ENCODE results near the gene GPR84.
A peak's percentile ranks its signal among the peaks of the same experiment; 100 is the strongest.
"Not testable (repeated sequence)": the region's sequence is repeated elsewhere in the genome, so short reads cannot be mapped to it uniquely, and the experiment has no call there.

Gene GPR84

DNA sequence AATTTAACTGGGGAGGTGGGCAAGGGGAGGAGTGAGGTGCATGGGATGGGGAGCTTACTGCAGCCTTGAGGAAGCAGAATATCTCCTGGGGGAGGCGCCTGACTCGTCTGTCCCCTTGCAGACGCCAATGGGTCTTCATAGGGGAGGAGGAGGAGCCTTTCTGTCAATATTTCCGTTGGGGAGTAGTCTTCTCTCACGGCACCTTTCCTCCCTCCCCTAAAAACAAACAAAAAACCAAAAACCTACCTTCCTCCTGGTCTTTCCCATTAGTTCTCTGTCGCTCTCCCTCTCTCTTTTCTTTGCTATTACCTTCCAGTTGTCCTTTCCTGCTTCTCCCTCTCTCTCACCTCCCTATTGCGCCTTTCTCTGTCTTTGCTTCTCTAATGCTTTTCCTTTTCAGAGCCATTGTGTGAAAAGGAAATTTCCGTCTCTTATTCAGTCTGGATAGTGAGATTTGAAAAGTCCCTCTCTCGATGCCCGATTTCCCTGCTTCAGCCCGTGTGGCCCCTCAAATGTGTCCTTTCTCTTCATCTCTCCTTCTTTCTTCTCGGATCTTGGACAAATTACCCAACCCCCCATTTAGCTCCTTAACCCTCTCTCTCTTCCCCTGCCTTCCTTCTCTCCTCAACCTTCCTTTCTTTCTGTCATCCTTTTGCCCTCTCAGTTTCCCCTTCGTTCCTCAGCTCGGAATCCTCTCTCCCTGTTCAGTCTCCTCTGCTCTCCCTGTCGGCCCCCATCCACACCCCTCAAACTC, 5.9 kb downstream of the GPR84 start:
- no peaks in the 10 kb centered on the region for H3K36me3 ChIP-seq (ENCODE audit: insufficient read depth, low read length)
- peaks cover 31% of the 10 kb centered on the region for H3K4me1 ChIP-seq (ENCODE audit: control insufficient read depth, insufficient read depth, low read length)
- peak overlapping the region; percentile 91 for H3K9ac ChIP-seq (ENCODE audit: low read depth, low read length)
- peak overlapping the region; percentile 75 for H3K4me3 ChIP-seq (ENCODE audit: low read length)
- peak overlapping the region; percentile 95 for H3K4me2 ChIP-seq (ENCODE audit: low read length)
- no peaks in the 10 kb centered on the region for H3K9me3 ChIP-seq (replicated peaks; ENCODE audit: low read length)
- H3K27me3 ChIP-seq (ENCODE audit: control insufficient read depth, insufficient read depth, low read length) = no peaks in the 10 kb centered on the region

DNA sequence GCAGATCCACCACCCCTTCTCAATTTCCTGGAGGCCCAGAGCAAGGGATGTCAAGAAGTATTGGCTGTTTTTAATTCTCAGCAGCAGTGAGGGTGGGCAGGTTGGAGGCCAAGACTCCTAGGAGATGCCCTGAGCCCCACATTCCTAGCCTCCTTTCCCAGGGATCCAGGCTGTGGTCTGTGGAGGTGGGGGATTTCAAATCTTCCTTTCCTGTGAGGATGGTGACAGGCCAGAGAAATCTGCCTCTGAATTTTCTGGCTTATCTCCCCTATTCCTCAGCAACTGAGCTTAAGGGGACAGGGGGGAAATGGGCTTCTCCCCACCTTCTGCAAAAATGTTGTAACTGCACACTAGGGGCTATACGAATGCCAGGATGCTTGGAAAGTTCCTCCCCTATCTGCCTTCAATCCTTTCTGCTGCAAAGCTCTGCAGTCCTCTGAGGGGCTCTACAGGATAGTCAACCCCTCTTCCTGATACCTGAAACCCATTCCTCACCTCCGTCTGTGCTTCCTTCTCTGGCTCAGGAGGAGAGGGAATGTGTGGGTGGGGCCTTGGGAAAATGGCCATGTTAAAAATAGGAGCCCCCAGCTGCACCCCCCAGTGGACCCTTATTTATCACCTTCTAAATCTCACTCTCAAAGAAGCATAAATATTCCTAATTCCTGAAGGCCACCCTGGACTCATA, 6.6 kb downstream of the GPR84 start:
- no peak overlapping the region for H3K4me3 ChIP-seq (ENCODE audit: low read length)
- H3K9ac ChIP-seq (ENCODE audit: low read depth, low read length) = no peak overlapping the region
- H3K4me1 ChIP-seq (ENCODE audit: control insufficient read depth, insufficient read depth, low read length) = peaks cover 38% of the 10 kb centered on the region

DNA sequence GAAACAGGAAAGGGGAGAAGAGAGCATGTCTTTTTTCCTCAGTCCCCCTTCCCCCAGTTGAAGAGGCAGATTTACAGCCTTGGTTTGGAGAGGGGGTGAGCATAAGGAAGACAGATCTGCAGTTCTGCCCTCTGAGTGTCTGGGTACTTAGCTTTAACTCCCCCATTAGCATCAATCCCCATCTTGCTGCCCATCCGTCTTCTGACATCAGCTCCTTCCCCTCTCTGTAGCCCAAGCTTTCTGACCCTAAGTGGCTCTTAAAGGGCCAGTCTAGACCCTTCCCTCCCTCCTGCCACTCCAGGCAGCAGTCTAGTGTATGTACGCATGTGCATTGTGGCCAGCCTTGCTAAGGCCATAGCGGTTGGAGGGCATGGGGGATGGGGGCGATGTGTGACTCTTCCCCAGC, 7.3 kb downstream of the GPR84 start:
- H3K9ac ChIP-seq (ENCODE audit: low read depth, low read length) = no peak overlapping the region
- H3K27me3 ChIP-seq (ENCODE audit: control insufficient read depth, insufficient read depth, low read length) = no peaks in the 10 kb centered on the region
- H3K4me3 ChIP-seq (ENCODE audit: low read length) = no peak overlapping the region
- H3K4me2 ChIP-seq (ENCODE audit: low read length) = no peak overlapping the region
- H3K4me1 ChIP-seq (ENCODE audit: control insufficient read depth, insufficient read depth, low read length) = peaks cover 44% of the 10 kb centered on the region
- H3K9me3 ChIP-seq (replicated peaks; ENCODE audit: low read length) = no peaks in the 10 kb centered on the region
- no peaks in the 10 kb centered on the region for H3K36me3 ChIP-seq (ENCODE audit: insufficient read depth, low read length)

More for the DNA sequence above, 6.6 kb downstream of the GPR84 start:
- H3K9me3 ChIP-seq (replicated peaks; ENCODE audit: low read length) = no peaks in the 10 kb centered on the region
- peak overlapping the region; percentile 95 for H3K4me2 ChIP-seq (ENCODE audit: low read length)
- no peaks in the 10 kb centered on the region for H3K36me3 ChIP-seq (ENCODE audit: insufficient read depth, low read length)
- no peaks in the 10 kb centered on the region for H3K27me3 ChIP-seq (ENCODE audit: control insufficient read depth, insufficient read depth, low read length)

DNA sequence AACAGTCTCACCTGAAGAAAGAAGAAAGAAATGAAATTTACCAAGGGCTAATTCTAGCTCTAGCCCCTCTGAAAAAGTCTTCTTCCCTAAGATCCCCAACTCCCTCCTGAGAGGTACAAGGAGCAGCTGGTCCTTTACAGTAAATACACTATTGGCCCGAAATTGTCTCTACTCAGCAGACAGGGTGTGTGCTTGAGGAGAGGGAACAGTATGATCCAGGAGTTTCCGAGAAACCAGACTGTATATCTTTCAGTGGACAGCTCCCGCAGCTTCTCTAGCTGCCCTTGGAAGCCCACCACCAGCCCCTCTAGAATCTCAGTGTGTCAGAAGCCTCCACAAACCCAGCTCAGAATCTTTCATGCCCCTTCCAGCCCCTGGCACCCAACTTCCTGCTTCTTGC, 8.1 kb downstream of the GPR84 start:
- H3K27me3 ChIP-seq (ENCODE audit: control insufficient read depth, insufficient read depth, low read length) = no peaks in the 10 kb centered on the region
- H3K36me3 ChIP-seq (ENCODE audit: insufficient read depth, low read length) = peaks cover 4% of the 10 kb centered on the region
- H3K4me3 ChIP-seq (ENCODE audit: low read length) = no peak overlapping the region
- no peak overlapping the region for H3K4me2 ChIP-seq (ENCODE audit: low read length)
- peaks cover 48% of the 10 kb centered on the region for H3K4me1 ChIP-seq (ENCODE audit: control insufficient read depth, insufficient read depth, low read length)
- no peaks in the 10 kb centered on the region for H3K9me3 ChIP-seq (replicated peaks; ENCODE audit: low read length)
- H3K9ac ChIP-seq (ENCODE audit: low read depth, low read length) = no peak overlapping the region

DNA sequence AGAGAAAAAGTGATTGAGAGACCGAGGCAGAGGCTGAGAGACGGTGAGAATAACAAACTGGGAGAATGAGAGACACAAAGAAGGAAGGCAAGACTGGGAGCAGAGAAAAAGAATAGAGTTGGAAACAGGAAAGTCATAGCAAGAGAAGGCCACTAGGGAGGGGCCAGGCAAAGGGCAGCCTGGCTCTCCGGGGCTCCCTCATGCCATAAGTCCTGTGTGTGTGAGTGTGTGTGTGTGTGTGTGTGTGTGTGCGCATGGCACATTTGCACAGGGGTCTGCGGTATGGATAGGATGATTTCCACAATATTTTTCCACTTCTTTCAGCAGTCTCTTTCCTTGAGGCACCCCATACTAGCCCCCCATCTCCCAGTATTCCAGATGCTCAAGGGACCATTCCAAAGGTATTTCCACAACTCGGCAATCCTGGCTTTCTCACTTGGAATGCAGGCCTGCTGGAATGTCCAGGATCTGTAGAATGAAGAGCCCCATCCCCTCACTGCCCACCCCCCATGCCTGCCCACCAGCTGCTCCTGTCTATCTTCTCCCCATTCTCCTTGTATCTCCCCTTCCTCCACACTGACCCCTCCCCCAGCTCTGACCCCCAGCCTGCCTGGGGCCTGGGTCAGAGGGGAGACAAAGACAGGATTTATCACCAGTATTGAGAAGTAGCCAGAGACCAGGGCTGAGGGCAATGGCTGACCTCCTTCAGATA, 9.0 kb downstream of the GPR84 start:
- Histone ChIP-seq H3K4me2 (ENCODE audit: low read length) (no peak overlapping the region), H3K9me3 (replicated peaks; ENCODE audit: low read length) (no peaks in the 10 kb centered on the region), H3K27me3 (ENCODE audit: control insufficient read depth, insufficient read depth, low read length) (no peaks in the 10 kb centered on the region), H3K4me1 (ENCODE audit: control insufficient read depth, insufficient read depth, low read length) (peaks cover 40% of the 10 kb centered on the region), H3K4me3 (ENCODE audit: low read length) (no peak overlapping the region), H3K36me3 (ENCODE audit: insufficient read depth, low read length) (peaks cover 14% of the 10 kb centered on the region), H3K9ac (ENCODE audit: low read depth, low read length) (no peak overlapping the region)

DNA sequence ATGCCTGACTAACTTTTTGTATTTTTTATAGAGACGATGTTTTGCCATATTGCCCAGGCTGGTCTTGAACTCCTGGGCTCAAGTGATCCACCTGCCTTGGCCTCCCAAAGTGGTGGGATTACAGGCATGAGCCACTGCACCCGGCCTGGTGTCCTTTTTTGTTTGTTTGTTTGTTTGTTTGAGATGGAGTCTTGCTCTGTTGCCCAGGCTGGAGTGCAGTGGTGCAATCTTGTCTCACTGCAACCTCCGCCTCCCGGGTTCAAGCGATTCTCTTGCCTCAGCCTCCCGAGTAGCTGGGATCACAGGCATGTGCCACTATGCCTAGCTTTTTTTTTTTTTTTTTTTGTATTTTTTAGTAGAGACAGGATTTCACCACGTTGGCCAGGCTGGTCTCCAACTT, 10.0 kb downstream of the GPR84 start:
- H3K4me2 ChIP-seq (ENCODE audit: low read length); H3K4me3 ChIP-seq (ENCODE audit: low read length); H3K9me3 ChIP-seq (replicated peaks; ENCODE audit: low read length); H3K9ac ChIP-seq (ENCODE audit: low read depth, low read length); H3K27me3 ChIP-seq (ENCODE audit: control insufficient read depth, insufficient read depth, low read length): not testable (repeated sequence)
- H3K36me3 ChIP-seq (ENCODE audit: insufficient read depth, low read length) = peaks cover 24% of the 10 kb centered on the region
- peaks cover 32% of the 10 kb centered on the region for H3K4me1 ChIP-seq (ENCODE audit: control insufficient read depth, insufficient read depth, low read length)

DNA sequence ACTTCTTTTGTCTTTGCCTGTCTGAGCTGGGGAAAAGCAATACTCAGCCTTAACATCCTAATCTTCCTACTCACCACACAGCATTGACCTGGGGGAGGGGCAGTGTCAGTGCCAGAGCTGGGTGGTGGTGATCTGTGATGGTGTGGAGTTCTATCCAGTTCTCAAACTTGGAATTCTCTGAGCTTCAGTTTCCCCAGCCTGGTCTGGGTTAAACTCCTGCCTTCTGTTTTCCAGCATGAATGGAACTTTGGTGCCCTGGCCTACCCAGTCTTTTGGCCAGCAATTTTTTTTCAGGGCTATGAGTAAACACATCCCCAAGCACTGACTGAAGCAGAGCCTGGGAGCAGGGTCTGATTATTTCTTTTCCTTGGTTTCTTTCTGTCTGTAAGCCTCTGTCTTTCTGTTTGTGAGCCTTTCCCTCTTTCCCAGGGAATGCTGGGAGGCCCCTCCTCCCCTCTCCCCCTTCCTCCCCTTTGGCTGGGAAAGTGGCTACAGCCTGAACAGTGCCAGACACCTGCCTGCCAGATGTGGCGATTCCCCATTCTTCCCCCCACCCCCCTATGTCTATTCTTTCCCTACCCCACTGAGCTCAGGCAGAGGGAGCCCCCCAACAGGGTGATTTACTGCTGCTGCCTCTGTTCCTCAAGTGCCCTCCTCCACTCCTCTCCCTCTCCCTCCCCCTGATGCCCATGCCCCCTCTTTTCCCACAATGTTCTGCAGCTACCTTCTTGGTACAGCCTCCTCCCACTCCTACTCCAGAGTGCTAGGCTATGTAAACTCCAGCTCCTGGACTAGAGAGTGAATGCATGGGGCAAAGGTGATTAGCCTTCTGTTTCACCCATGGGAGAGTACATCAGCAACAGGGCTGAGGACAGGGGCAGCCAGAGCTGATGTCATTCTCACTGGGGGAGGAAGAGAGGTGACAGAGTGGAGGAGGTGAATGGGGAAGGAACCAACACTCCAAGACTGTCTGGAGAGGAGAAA, 11.1 kb downstream of the GPR84 start:
- no peak overlapping the region for H3K9ac ChIP-seq (ENCODE audit: low read depth, low read length)
- peaks cover 32% of the 10 kb centered on the region for H3K36me3 ChIP-seq (ENCODE audit: insufficient read depth, low read length)
- H3K4me1 ChIP-seq (ENCODE audit: control insufficient read depth, insufficient read depth, low read length) = peaks cover 26% of the 10 kb centered on the region
- H3K9me3 ChIP-seq (replicated peaks; ENCODE audit: low read length) = no peaks in the 10 kb centered on the region
- H3K4me3 ChIP-seq (ENCODE audit: low read length) = no peak overlapping the region
- no peak overlapping the region for H3K4me2 ChIP-seq (ENCODE audit: low read length)
- H3K27me3 ChIP-seq (ENCODE audit: control insufficient read depth, insufficient read depth, low read length) = no peaks in the 10 kb centered on the region

DNA sequence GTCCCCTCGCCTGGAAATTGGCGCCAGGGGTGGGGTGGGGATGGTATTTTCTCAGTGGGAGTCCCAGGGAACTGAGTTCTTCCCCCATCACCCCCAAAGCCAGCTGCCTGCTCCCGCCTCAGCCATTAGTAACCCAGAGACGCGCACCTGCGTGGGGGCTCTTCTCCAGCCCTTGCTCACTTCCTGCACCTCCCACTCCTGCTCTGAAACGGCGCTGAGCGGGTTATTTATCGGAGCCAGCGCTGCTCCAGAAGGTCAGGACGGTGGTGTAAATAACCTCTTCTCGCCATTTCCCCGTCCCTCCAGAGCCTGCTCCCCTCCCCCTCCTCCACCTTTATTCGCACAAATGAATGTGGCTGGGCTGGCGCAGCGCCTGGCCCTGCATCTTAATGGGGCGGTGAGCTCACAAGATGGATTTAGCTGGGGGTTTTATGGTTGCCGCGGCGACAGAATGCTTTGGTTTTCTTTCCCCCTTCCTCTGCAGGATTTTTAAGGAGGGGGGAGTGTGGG, 12.2 kb downstream of the GPR84 start:
- H3K4me1 ChIP-seq (ENCODE audit: control insufficient read depth, insufficient read depth, low read length) = peaks cover 19% of the 10 kb centered on the region
- H3K27me3 ChIP-seq (ENCODE audit: control insufficient read depth, insufficient read depth, low read length) = no peaks in the 10 kb centered on the region
- H3K9me3 ChIP-seq (replicated peaks; ENCODE audit: low read length) = no peaks in the 10 kb centered on the region
- H3K4me2 ChIP-seq (ENCODE audit: low read length) = peak overlapping the region; percentile 28
- H3K36me3 ChIP-seq (ENCODE audit: insufficient read depth, low read length) = peaks cover 43% of the 10 kb centered on the region
- no peak overlapping the region for H3K4me3 ChIP-seq (ENCODE audit: low read length)
- H3K9ac ChIP-seq (ENCODE audit: low read depth, low read length) = no peak overlapping the region

DNA sequence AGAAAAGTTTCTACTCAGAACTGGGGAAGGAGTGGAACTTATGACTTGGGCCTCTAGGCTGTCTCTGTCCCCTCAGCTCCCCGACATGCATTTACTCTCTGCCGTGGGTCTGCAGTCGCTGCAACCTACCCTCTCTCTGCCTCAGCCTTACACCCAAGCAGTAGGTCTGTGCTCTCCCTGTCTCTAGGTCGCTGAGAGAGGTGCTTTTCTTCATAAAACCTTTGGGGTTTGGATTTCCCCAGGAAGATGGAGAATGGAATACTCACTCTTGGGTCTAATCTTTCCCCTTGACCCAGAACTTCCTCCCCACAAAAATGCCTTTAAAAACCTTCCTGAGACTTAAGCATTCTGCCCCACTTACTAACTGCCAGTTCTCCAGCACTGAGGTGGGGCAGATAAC, 12.9 kb downstream of the GPR84 start:
- no peak overlapping the region for H3K4me3 ChIP-seq (ENCODE audit: low read length)
- peaks cover 49% of the 10 kb centered on the region for H3K36me3 ChIP-seq (ENCODE audit: insufficient read depth, low read length)
- H3K9me3 ChIP-seq (replicated peaks; ENCODE audit: low read length) = no peaks in the 10 kb centered on the region
- H3K4me2 ChIP-seq (ENCODE audit: low read length) = no peak overlapping the region
- H3K4me1 ChIP-seq (ENCODE audit: control insufficient read depth, insufficient read depth, low read length) = peaks cover 19% of the 10 kb centered on the region
- no peak overlapping the region for H3K9ac ChIP-seq (ENCODE audit: low read depth, low read length)
- no peaks in the 10 kb centered on the region for H3K27me3 ChIP-seq (ENCODE audit: control insufficient read depth, insufficient read depth, low read length)

DNA sequence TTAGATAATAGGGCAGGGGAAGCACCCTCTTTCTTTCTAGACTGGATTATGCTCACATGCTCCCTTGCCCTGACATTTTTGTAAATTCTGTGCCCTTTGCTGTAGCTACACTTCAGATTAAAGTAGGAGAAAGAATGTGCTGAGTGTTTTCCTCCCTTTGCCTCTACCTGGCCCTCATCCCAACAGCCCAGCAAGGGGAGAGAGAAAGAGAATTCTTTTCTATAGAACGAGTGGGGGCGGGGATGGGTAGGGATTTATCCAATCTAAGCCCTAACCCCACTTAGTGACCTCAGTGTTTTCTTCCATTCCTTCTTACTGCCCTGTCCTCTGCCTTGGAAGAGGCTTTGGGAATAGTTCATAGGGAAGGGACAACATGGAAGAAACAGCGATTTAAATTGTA, 13.5 kb downstream of the GPR84 start:
- Histone ChIP-seq H3K36me3 (ENCODE audit: insufficient read depth, low read length) (peaks cover 49% of the 10 kb centered on the region), H3K27me3 (ENCODE audit: control insufficient read depth, insufficient read depth, low read length) (no peaks in the 10 kb centered on the region), H3K4me1 (ENCODE audit: control insufficient read depth, insufficient read depth, low read length) (peaks cover 19% of the 10 kb centered on the region), H3K4me3 (ENCODE audit: low read length) (no peak overlapping the region), H3K9ac (ENCODE audit: low read depth, low read length) (no peak overlapping the region), H3K4me2 (ENCODE audit: low read length) (no peak overlapping the region), H3K9me3 (replicated peaks; ENCODE audit: low read length) (no peaks in the 10 kb centered on the region)

Measured in skeletal muscle satellite cell (primary cell).